H1 (cell line): Measurements from ENCODE around the gene GSE1. TPM values are rescaled to one million over a fixed set of nuclear protein-coding genes. Genes with fewer than 3 reads are reported as not detected.

Experiments
- CTCF ChIA-PET: fragments of 300-600 bp; sonication (Branson Sonifier 250); formaldehyde crosslinking; loops from one replicate; lab custom pipeline; 2021; ENCODE audit not compliant: partially characterized antibody; lab: Charles Lee
- POLR2A ChIA-PET: fragments of 300-600 bp; sonication (Branson Sonifier 250); formaldehyde crosslinking; loops from one replicate; lab custom pipeline; 2021; ENCODE audit warnings: inconsistent platforms; ENCODE audit not compliant: partially characterized antibody; lab: Charles Lee
- DNase-seq, 2 experiments: peaks; one replicate each; pipeline versions ENCODE4 v3.0.0 to v3.0.0-alpha.2; 2010 to 2022; ENCODE audit warnings: low spot score in 2 of 2, low read depth in 1 of 2, mixed read lengths in 1 of 2
- FAIRE-seq: peaks from 2 replicates; lab custom pipeline; 2011; peaks lifted over from hg19 to GRCh38; lab: Jason Lieb, UNC
- H2AFZ ChIP-seq: 2 replicates; pipeline ENCODE4 v1.8.1; 2012; ENCODE audit warnings: low read length, inconsistent platforms
- H2AK5ac ChIP-seq: 2 replicates; pipeline ENCODE4 v1.6.1; 2013; ENCODE audit warnings: low read depth, low read length
- H2BK120ac ChIP-seq: replicated peaks from 2 replicates; pipeline ENCODE3; 2013; ENCODE audit warnings: low read depth, low read length, inconsistent platforms
- H2BK12ac ChIP-seq: 2 replicates; pipeline ENCODE4 v1.6.1; 2013; ENCODE audit warnings: low read depth, low read length
- H2BK15ac ChIP-seq: 2 replicates; pipeline ENCODE4 v1.6.1; 2013; ENCODE audit warnings: low read length
- H2BK20ac ChIP-seq: 2 replicates; pipeline ENCODE4 v1.6.1; 2013; ENCODE audit warnings: low read length
- H2BK5ac ChIP-seq: 2 replicates; pipeline ENCODE4 v1.6.1; 2013; ENCODE audit warnings: low read depth, low read length
- H3K14ac ChIP-seq: 2 replicates; pipeline ENCODE4 v1.6.1; 2013; ENCODE audit warnings: inconsistent platforms; ENCODE audit not compliant: insufficient read length
- H3K18ac ChIP-seq: 2 replicates; pipeline ENCODE4 v1.6.1; 2013; ENCODE audit warnings: low read length; ENCODE audit errors: extremely low read depth
- H3K23ac ChIP-seq: 2 replicates; pipeline ENCODE4 v1.6.1; 2013; ENCODE audit warnings: inconsistent platforms; ENCODE audit not compliant: insufficient read length
- H3K23me2 ChIP-seq: 2 replicates; pipeline ENCODE4 v1.6.1; 2013; ENCODE audit warnings: low read depth, low read length
- H3K27ac ChIP-seq: 2 replicates; pipeline ENCODE4 v1.6.1; 2011; ENCODE audit warnings: low read depth, low read length, inconsistent platforms
- H3K27me3 ChIP-seq, 4 experiments: replicated peaks in 1 of 4; 1 replicate in 1 of 4; 2 replicates in 3 of 4; pipeline versions ENCODE4 v1.6.1 to v1.8.1; 2011 to 2013; ENCODE audit warnings: low read length in 3 of 4, mild to moderate bottlenecking in 3 of 4, inconsistent platforms in 2 of 4, mixed read lengths in 2 of 4, moderate library complexity in 1 of 4; ENCODE audit not compliant: control insufficient read depth in 3 of 4, insufficient read depth in 3 of 4; ENCODE audit errors: extremely low read depth in 1 of 4
- H3K36me3 ChIP-seq, 4 experiments: 2 replicates each; pipeline versions ENCODE4 v1.6.1 to v1.8.1; 2011 to 2013; ENCODE audit warnings: mild to moderate bottlenecking in 4 of 4, low read length in 3 of 4, moderate library complexity in 2 of 4, control low read depth in 1 of 4, inconsistent platforms in 1 of 4; ENCODE audit not compliant: insufficient read depth in 4 of 4, control insufficient read depth in 2 of 4
- H3K4ac ChIP-seq: replicated peaks from 2 replicates; pipeline ENCODE3; 2013; ENCODE audit warnings: low read length, low read depth, mixed read lengths, inconsistent platforms; ENCODE audit not compliant: insufficient read length
- H3K4me1 ChIP-seq, 4 experiments: replicated peaks in 1 of 4; 1 replicate in 1 of 4; 2 replicates in 3 of 4; pipeline versions ENCODE4 v1.6.1 to v1.8.1; 2011 to 2013; ENCODE audit warnings: low read length in 3 of 4, inconsistent platforms in 2 of 4, mixed read lengths in 1 of 4; ENCODE audit not compliant: insufficient read depth in 4 of 4, control insufficient read depth in 3 of 4
- H3K4me2 ChIP-seq, 2 experiments: 2 replicates each; pipeline versions ENCODE4 v1.6.1 to v1.8.1; 2011 to 2013; ENCODE audit warnings: low read depth in 2 of 2, low read length in 2 of 2, control low read depth in 1 of 2, inconsistent platforms in 1 of 2, mild to moderate bottlenecking in 1 of 2; ENCODE audit not compliant: insufficient read depth in 1 of 2
- H3K4me3 ChIP-seq, 4 experiments: fragments of 200-600, 300-600 bp in 1 of 4; sonication (generic), shearing (Covaris generic), sonication (Bioruptor Twin) in 1 of 4; 2 replicates each; pipeline versions ENCODE4 v1.5.1 to v1.8.1; 2011 to 2016; ENCODE audit warnings: low read length in 4 of 4, low read depth in 3 of 4, control low read depth in 2 of 4, inconsistent platforms in 2 of 4, mild to moderate bottlenecking in 2 of 4, mixed read lengths in 1 of 4, moderate library complexity in 1 of 4; ENCODE audit not compliant: insufficient read depth in 2 of 4; ENCODE audit errors: extremely low read depth in 1 of 4
- H3K56ac ChIP-seq: replicated peaks from 2 replicates; pipeline ENCODE3; 2013; ENCODE audit warnings: low read depth, mild to moderate bottlenecking, mixed read lengths, low read length, inconsistent platforms; ENCODE audit not compliant: insufficient read length
- H3K79me1 ChIP-seq: 2 replicates; pipeline ENCODE4 v1.6.1; 2013; ENCODE audit warnings: low read depth, low read length, control low read depth
- H3K79me2 ChIP-seq, 2 experiments: 2 replicates each; pipeline versions ENCODE4 v1.6.1 to v1.8.1; 2012 to 2013; ENCODE audit warnings: low read length in 2 of 2, mild to moderate bottlenecking in 2 of 2, inconsistent platforms in 1 of 2; ENCODE audit not compliant: insufficient read depth in 2 of 2, control insufficient read depth in 1 of 2
- H3K9ac ChIP-seq, 4 experiments: replicated peaks in 1 of 4; 1 replicate in 1 of 4; 2 replicates in 3 of 4; pipeline versions ENCODE4 v1.6.1 to v1.8.1; 2011 to 2013; ENCODE audit warnings: low read depth in 3 of 4, low read length in 3 of 4, control low read depth in 2 of 4, mild to moderate bottlenecking in 2 of 4, moderate library complexity in 2 of 4, inconsistent platforms in 1 of 4; ENCODE audit errors: extremely low read depth in 1 of 4
- H3K9me3 ChIP-seq, 2 experiments: 2 replicates each; pipeline versions ENCODE4 v1.6.1 to v1.8.1; 2012 to 2013; ENCODE audit warnings: mild to moderate bottlenecking in 2 of 2, moderate library complexity in 2 of 2, control low read depth in 1 of 2, inconsistent platforms in 1 of 2, low read depth in 1 of 2, low read length in 1 of 2, mixed read lengths in 1 of 2; ENCODE audit not compliant: insufficient read depth in 2 of 2
- H4K20me1 ChIP-seq, 2 experiments: replicated peaks in 1 of 2; 2 replicates each; pipeline versions ENCODE3 to v1.8.1; 2011 to 2013; ENCODE audit warnings: inconsistent platforms in 2 of 2, low read length in 2 of 2, mild to moderate bottlenecking in 1 of 2; ENCODE audit not compliant: insufficient read depth in 2 of 2, control insufficient read depth in 1 of 2
- H4K5ac ChIP-seq: 2 replicates; pipeline ENCODE4 v1.6.1; 2013; ENCODE audit warnings: low read length, low read depth, mixed read lengths, inconsistent platforms; ENCODE audit not compliant: insufficient read length
- H4K8ac ChIP-seq: 2 replicates; pipeline ENCODE4 v1.8.0; 2013; ENCODE audit warnings: mild to moderate bottlenecking, moderate library complexity, low read length, inconsistent platforms; ENCODE audit not compliant: insufficient read depth; ENCODE audit errors: extremely low read depth
- H4K91ac ChIP-seq: replicated peaks from 2 replicates; pipeline ENCODE3; 2013; ENCODE audit warnings: low read length, mixed read lengths, inconsistent platforms; ENCODE audit not compliant: insufficient read length
- BACH1 ChIP-seq: IDR thresholded peaks from 2 replicates; pipeline ENCODE4 v1.6.1; 2012; ENCODE audit warnings: low read length, improper control_type of control experiment
- CTCF ChIP-seq, 3 experiments: IDR thresholded peaks; 1 replicate in 2 of 3; 2 replicates in 1 of 3; pipeline versions ENCODE4 v1.5.1 to v1.6.1; 2011; ENCODE audit warnings: low read length in 3 of 3, mild to moderate bottlenecking in 3 of 3, inconsistent platforms in 2 of 3, low read depth in 1 of 3, moderate library complexity in 1 of 3; ENCODE audit not compliant: insufficient read depth in 1 of 3; ENCODE audit errors: control extremely low read depth in 1 of 3
- POLR2A ChIP-seq, 2 experiments: IDR thresholded peaks; 1 replicate in 1 of 2; 2 replicates in 1 of 2; pipeline ENCODE4 v1.6.1; 2011; ENCODE audit warnings: low read depth in 2 of 2, low read length in 2 of 2, mild to moderate bottlenecking in 2 of 2; ENCODE audit errors: control extremely low read depth in 1 of 2
- RAD21 ChIP-seq, 2 experiments: IDR thresholded peaks in 1 of 2; conservative IDR thresholded peaks in 1 of 2; 2 replicates each; pipeline ENCODE4 v1.6.1; 2011; ENCODE audit warnings: low read depth in 2 of 2, low read length in 2 of 2, improper control_type of control experiment in 1 of 2, inconsistent platforms in 1 of 2, mild to moderate bottlenecking in 1 of 2, moderate library complexity in 1 of 2
- TEAD4 ChIP-seq: IDR thresholded peaks from 2 replicates; pipeline ENCODE4 v1.6.1; 2012; ENCODE audit warnings: low read depth, low read length, inconsistent platforms, mixed read lengths
- WGBS, 2 experiments: shearing (Covaris generic) in 1 of 2; methylation state at CpG; one replicate each; pipeline versions ENCODE4 v1.1.6 to v1.1.7; 2013 to 2015; ENCODE audit warnings: low lambda C conversion rate in 2 of 2, mixed read lengths in 2 of 2, inconsistent platforms in 1 of 2, low coverage in 1 of 2, missing lambda C conversion rate in 1 of 2; ENCODE audit not compliant: insufficient replicate concordance in 2 of 2, insufficient coverage in 1 of 2, insufficient read length in 1 of 2; ENCODE audit errors: extremely low coverage in 1 of 2, missing lambda C conversion rate in 1 of 2; 5-methylcytosine and 5-hydroxymethylcytosine counted together
- polyA plus RNA-seq, 7 experiments: library from polyadenylated mRNA; depleted of rRNA in 3 of 7; stranded (reverse) in 5 of 7; unstranded in 2 of 7; fragments of >200 nt in 5 of 7; fragments of 200-250 nt in 2 of 7; gene quantifications; 1 replicate in 5 of 7; 2 replicates in 1 of 7; 4 replicates in 1 of 7; pipeline versions ENCODE4 v1.2.1 to v1.2.3, GENCODE V29; 2011 to 2013; ENCODE audit warnings: missing spikeins in 2 of 7, mixed read lengths in 2 of 7
- total RNA-seq: library from RNA; stranded (reverse); fragmentation: NEBNext Ultra II Directional; extraction: Animal tissue kit (Norgen Biotek cat#: 25700); gene quantifications from 2 replicates; pipeline ENCODE4 v1.2.1, GENCODE V29; 2021

The GSE1 gene
- total and polyA plus RNA-seq, 2 of the 8 experiments (the other 6 are each of a cell fraction or from before 2014, with no cell fraction given): 26.0 to 65.6 TPM

GRCh38 chr16:85717393-85718152 lies 104.5 kb downstream of the GSE1 start:
- Histone ChIP-seq H2BK120ac (no peak overlapping the region), H3K79me2 (no peaks in the 10 kb centered on the region), H2BK20ac (0 out of 2 replicates have a peak overlapping the region, but pooled peaks have one; percentile 40), H2BK12ac (peak overlapping the region; percentile 27; the same call in 1 of the 2 replicates), H3K23me2 (peaks cover 8% of the 10 kb centered on the region; the same call in 1 of the 2 replicates), H3K9me3 (no peaks in the 10 kb centered on the region), H3K36me3 (no peaks in the 10 kb centered on the region), H4K20me1 (peaks cover 0 to 3% of the 10 kb centered on the region in 2 experiments), H3K18ac (no peak overlapping the region), H2AFZ (no peak overlapping the region), H3K4me3 (no peak overlapping the region), H3K27ac (no peak overlapping the region), H3K27me3 (peaks cover 0 to 7% (median 2%) of the 10 kb centered on the region in 4 experiments; a peak in 3 of 7 replicates), H2BK15ac (peak overlapping the region; percentile 99; the same call in 1 of the 2 replicates), H3K4ac (no peak overlapping the region), H3K23ac (no peak overlapping the region), H3K4me2 (no peak overlapping the region), H2BK5ac (no peak overlapping the region), H3K79me1 (no peaks in the 10 kb centered on the region), H3K9ac (no peak overlapping the region), H3K56ac (no peak overlapping the region), H3K14ac (no peak overlapping the region), H4K8ac (no peak overlapping the region), H2AK5ac (no peak overlapping the region; the same call in 1 of the 2 replicates), H3K4me1 (peaks cover 0 to 10% (median 7%) of the 10 kb centered on the region in 4 experiments; a peak in 6 of 7 replicates), H4K5ac (no peak overlapping the region), H4K91ac (peak overlapping the region; percentile 22)
- FAIRE-seq (no peak), DNase-seq (peak in 1 of 2 experiments; percentile 84)
- ChIA-PET POLR2A (interaction anchor here (0.8 to 3.1 kb wide), 7 partner anchors 12 to 59 kb away, joined by 3 to 23 read pairs (median 6); partner anchors contain the start of gene GINS2), CTCF (interaction anchor here (0.5 to 20.7 kb wide), 31 partner anchors 8 to 518 kb away, joined by 3 to 620 read pairs (median 4); partner anchors contain the start of gene GINS2)
- TF ChIP-seq POLR2A (IDR thresholded peaks at IDR 0.05; ENCODE audit: control extremely low read depth in 1 of 2, low read depth in 2 of 2, low read length in 2 of 2) (no peak), CTCF (IDR thresholded peaks at IDR 0.05; ENCODE audit: control extremely low read depth in 1 of 3, insufficient read depth in 1 of 3, low read depth in 1 of 3, low read length in 3 of 3) (peak; percentile 57 to 89 (median 69)), BACH1 (peak; percentile 56), RAD21 (IDR thresholded peaks at IDR 0.05 in 1 of 2, conservative IDR thresholded peaks at IDR 0.05 in 1 of 2; ENCODE audit: low read depth in 2 of 2, low read length in 2 of 2) (peak; percentile 81 to 86), TEAD4 (no peak)
- 54% methylated on average over 21 of the region's 21 CpGs; no CpG with 5 or more reads in 1 of the 2 experiments for WGBS, 2 experiments
